Adrenal gland (tissue), 5 donors: ENCODE measurements around the gene PKMYT1.

Experiments
- CTCF ChIP-seq, 6 experiments: fragments of 450-650 bp in 4 of 6; fragments of 200-600 bp in 2 of 6; sonication (generic) in 1 of 6; IDR thresholded peaks; 1 replicate in 5 of 6; 2 replicates in 1 of 6; pipeline versions ENCODE4 v1.5.1 to v1.8.0; 2016 to 2021; ENCODE audit warnings: antibody characterized with exemption in 6 of 6, mild to moderate bottlenecking in 2 of 6, moderate library complexity in 1 of 6
- POLR2A ChIP-seq, 2 donors: fragments of 450-650 bp; IDR thresholded peaks; one replicate each; pipeline ENCODE4 v1.6.1; 2017; ENCODE audit warnings: antibody characterized with exemption in 2 of 2, mild to moderate bottlenecking in 2 of 2, moderate library complexity in 1 of 2
- donor health status: DM: no; HTN: no; CAD: no.

GRCh38 chr16:2967211-2967631 lies 13.0 kb downstream of the PKMYT1 start:
- TF ChIP-seq POLR2A (IDR thresholded peaks at IDR 0.05) (no peak), CTCF (IDR thresholded peaks at IDR 0.05) (no peak)
